K562 (cell line): ENCODE measurements around the gene ZCCHC3. TPM values are rescaled to one million over a fixed set of nuclear protein-coding genes. Genes with fewer than 3 reads are reported as not detected.

ENCODE experiments used
- ARID1B ChIP-seq: fragments of 450-650 bp; IDR thresholded peaks from 2 replicates; pipeline ENCODE4 v1.6.1; 2016; ENCODE audit warnings: antibody characterized with exemption, mild to moderate bottlenecking, inconsistent platforms
- CREB3L1 ChIP-seq: fragments of 450-650 bp; IDR thresholded peaks from 2 replicates; pipeline ENCODE4 v1.6.1; 2014; ENCODE audit warnings: low read depth, mild to moderate bottlenecking, moderate library complexity, borderline replicate concordance
- EWSR1 ChIP-seq: fragments of 450-650 bp; IDR thresholded peaks from 2 replicates; pipeline ENCODE4 v1.6.1; 2018; ENCODE audit warnings: borderline replicate concordance, mild to moderate bottlenecking, low read depth, moderate library complexity; ENCODE audit not compliant: partially characterized antibody
- HNRNPUL1 ChIP-seq: fragments of 200-400 bp; formaldehyde crosslinking; IDR thresholded peaks from 2 replicates; pipeline ENCODE4 v1.6.1; 2017; ENCODE audit warnings: low read length
- KLF1 ChIP-seq: fragments of 450-650 bp; IDR thresholded peaks from 2 replicates; pipeline ENCODE4 v1.6.1; 2016; ENCODE audit warnings: missing genetic modification characterization, missing compliant biosample characterization
- MCM2 ChIP-seq: fragments of 450-650 bp; IDR thresholded peaks from 2 replicates; pipeline ENCODE4 v1.6.1; 2017; ENCODE audit warnings: low read depth, mild to moderate bottlenecking
- MED1 ChIP-seq: sonication (generic); formaldehyde crosslinking; IDR thresholded peaks from 2 replicates; pipeline ENCODE4 v1.8.1; 2023; ENCODE audit warnings: missing genetic modification reagents, borderline replicate concordance
- MGA ChIP-seq: fragments of 450-650 bp; IDR thresholded peaks from 2 replicates; pipeline ENCODE4 v1.6.1; 2016; ENCODE audit warnings: mild to moderate bottlenecking, moderate library complexity
- NFYB ChIP-seq: IDR thresholded peaks from 2 replicates; pipeline ENCODE4 v1.6.1; 2011; ENCODE audit warnings: mild to moderate bottlenecking, moderate library complexity; ENCODE audit not compliant: insufficient read length; ENCODE audit errors: extremely low read depth
- NRF1 ChIP-seq, 2 experiments: fragments of 450-650 bp; IDR thresholded peaks in 1 of 2; conservative IDR thresholded peaks in 1 of 2; 2 replicates each; pipeline ENCODE4 v1.6.1; 2014; ENCODE audit warnings: mild to moderate bottlenecking in 2 of 2
- TAF1 ChIP-seq: IDR thresholded peaks from 2 replicates; pipeline ENCODE4 v1.6.1; 2011; ENCODE audit warnings: mild to moderate bottlenecking, low read length, moderate library complexity; ENCODE audit not compliant: insufficient read depth, control insufficient read depth, severe bottlenecking; ENCODE audit errors: extremely low read depth
- polyA plus RNA-seq, 8 experiments: library from polyadenylated mRNA; depleted of rRNA in 4 of 8; stranded (reverse) in 5 of 8; unstranded in 3 of 8; fragments of >200 nt; fragmentation: Nextera tagmentation in 2 of 8; fragmentation: Illumina TruSeq in 1 of 8; extraction: Ambion mirVana in 2 of 8; extraction: Trizol in 1 of 8; gene quantifications; 2 replicates each; pipeline versions ENCODE4 v1.2.1 to v1.2.3, GENCODE V29; 2011 to 2014; ENCODE audit warnings: inconsistent platforms in 1 of 8, missing spikeins in 1 of 8
- total RNA-seq, 7 experiments: library from RNA; depleted of rRNA in 6 of 7; stranded (reverse); fragments of >200 nt in 6 of 7; fragmentation: Illumina TruSeq in 2 of 7; extraction: Trizol in 2 of 7; gene quantifications; 2 replicates each; pipeline versions ENCODE4 v1.2.1 to v1.2.3, GENCODE V29; 2011 to 2021; ENCODE audit warnings: low replicate concordance in 1 of 7
- TF ChIP-seq, protein P1 (sequence below): sonication (generic); formaldehyde crosslinking; IDR thresholded peaks from 2 replicates; pipeline ENCODE4 v1.8.0; 2022; ENCODE audit warnings: missing genetic modification reagents, mild to moderate bottlenecking, borderline replicate concordance

The ZCCHC3 gene
- total and polyA plus RNA-seq, 9 of the 15 experiments (the other 6 are each of a cell fraction or from before 2014, with no cell fraction given): 2.8 to 23.3 (median 16.5) TPM

GRCh38 chr20:266596-267562, 30.5 kb upstream of the ZCCHC3 start (continued):
- TF ChIP-seq NRF1 (conservative IDR thresholded peaks at IDR 0.05 in 1 of 2, IDR thresholded peaks at IDR 0.05 in 1 of 2) (peak; percentile 49 to 66), CREB3L1 (peak; percentile 88), TAF1 (peak; percentile 38), MCM2 (no peak), KLF1 (no peak), HNRNPUL1 (no peak), NFYB (no peak), ARID1B (peak; percentile 85), MED1 (CRISPR knock-in tag) (no peak), MGA (peak; percentile 100), EWSR1 (no peak)
- TF ChIP-seq, protein P1, sequence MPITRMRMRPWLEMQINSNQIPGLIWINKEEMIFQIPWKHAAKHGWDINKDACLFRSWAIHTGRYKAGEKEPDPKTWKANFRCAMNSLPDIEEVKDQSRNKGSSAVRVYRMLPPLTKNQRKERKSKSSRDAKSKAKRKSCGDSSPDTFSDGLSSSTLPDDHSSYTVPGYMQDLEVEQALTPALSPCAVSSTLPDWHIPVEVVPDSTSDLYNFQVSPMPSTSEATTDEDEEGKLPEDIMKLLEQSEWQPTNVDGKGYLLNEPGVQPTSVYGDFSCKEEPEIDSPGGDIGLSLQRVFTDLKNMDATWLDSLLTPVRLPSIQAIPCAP (CRISPR knock-in tag): peak; percentile 68; the same call in 1 of the 2 replicates
